Endothelial cell (in vitro differentiated cells): ENCODE data around the gene HSPB9. TPM values are rescaled to one million over a fixed set of nuclear protein-coding genes. Genes with fewer than 3 reads are reported as not detected.

Source experiments
- DNase-seq: peaks from one replicate; pipeline ENCODE4 v3.0.0; 2021; ENCODE audit warnings: low spot score
- H3K27ac Mint-ChIP-seq: one replicate; pipeline ENCODE4 v1.8.0; 2021; ENCODE audit warnings: mixed read lengths, inconsistent platforms; ENCODE audit not compliant: unreplicated experiment
- H3K27me3 Mint-ChIP-seq: one replicate; pipeline ENCODE4 v1.8.0; 2021; ENCODE audit warnings: mild to moderate bottlenecking, moderate library complexity, mixed read lengths, inconsistent platforms; ENCODE audit not compliant: unreplicated experiment
- H3K36me3 Mint-ChIP-seq: one replicate; pipeline ENCODE4 v1.8.0; 2021; ENCODE audit warnings: mild to moderate bottlenecking, low read depth, mixed read lengths, inconsistent platforms; ENCODE audit not compliant: unreplicated experiment
- H3K4me1 Mint-ChIP-seq: one replicate; pipeline ENCODE4 v1.8.0; 2021; ENCODE audit warnings: mild to moderate bottlenecking, mixed read lengths, inconsistent platforms; ENCODE audit not compliant: unreplicated experiment
- H3K4me3 Mint-ChIP-seq: one replicate; pipeline ENCODE4 v1.8.0; 2021; ENCODE audit warnings: mild to moderate bottlenecking, mixed read lengths, inconsistent platforms; ENCODE audit not compliant: unreplicated experiment
- H3K9me3 Mint-ChIP-seq: one replicate; pipeline ENCODE4 v1.8.0; 2021; ENCODE audit warnings: mixed read lengths, inconsistent platforms; ENCODE audit not compliant: unreplicated experiment
- CTCF ChIP-seq: fragments of 200-600 bp; sonication (generic); IDR thresholded peaks from one replicate; pipeline ENCODE4 v1.5.0; 2021; ENCODE audit warnings: antibody characterized with exemption; ENCODE audit not compliant: unreplicated experiment
- total RNA-seq: library from RNA; stranded (reverse); fragmentation: NEBNext Ultra II Directional; extraction: Animal tissue kit (Norgen Biotek cat#: 25700); gene quantifications from one replicate; pipeline ENCODE4 v1.2.1, GENCODE V29; 2021; ENCODE audit not compliant: unreplicated experiment

Gene HSPB9
- total RNA-seq, 1 donor from 2014 or later, result not detected

DNA sequence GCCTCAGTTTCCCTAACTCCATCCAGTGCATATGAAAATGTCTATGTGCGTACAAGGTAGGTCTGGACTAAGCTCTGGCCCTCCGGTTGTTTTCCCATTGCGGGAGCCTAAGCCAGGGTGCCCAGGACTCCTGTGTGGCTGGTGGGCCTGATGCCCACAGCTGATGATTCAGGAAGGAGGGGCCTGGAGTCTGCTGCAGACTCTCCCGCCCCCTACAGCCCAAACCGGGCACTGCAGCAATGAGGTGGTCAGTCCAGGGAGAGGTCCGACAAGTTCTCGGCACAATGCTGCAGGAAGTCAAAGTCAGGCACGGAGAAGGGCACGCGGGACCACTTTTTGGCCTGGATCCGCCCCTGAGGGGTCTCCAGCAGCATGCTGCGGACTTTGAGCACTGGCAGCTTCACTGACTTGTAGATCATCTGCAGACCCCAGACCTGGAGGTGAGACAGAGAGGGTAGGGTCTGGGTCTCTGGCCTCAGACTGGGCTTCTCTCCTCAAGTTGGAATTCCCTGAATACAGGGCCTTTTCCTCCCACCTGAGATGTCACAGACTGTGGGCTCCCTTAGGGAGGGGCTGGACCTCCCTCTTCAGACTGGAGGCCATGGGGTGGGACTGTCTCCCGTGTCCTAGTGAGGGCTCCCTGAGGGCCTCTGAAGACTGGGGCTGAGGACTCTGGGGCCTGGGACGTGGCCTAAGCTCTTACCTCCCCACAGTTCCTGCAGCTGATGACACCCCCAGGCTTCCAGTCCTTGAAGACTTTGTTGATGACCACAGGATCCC lies 20.9 kb upstream of the HSPB9 start:
- peak; percentile 97 for DNase-seq
- H3K27me3 Mint-ChIP-seq, result peaks cover 10% of the 10 kb centered on the region
- H3K36me3 Mint-ChIP-seq, result no peaks in the 10 kb centered on the region
- no peak overlapping the region for H3K27ac Mint-ChIP-seq
- no peak overlapping the region for H3K4me3 Mint-ChIP-seq
- peaks cover 11% of the 10 kb centered on the region for H3K4me1 Mint-ChIP-seq
- no peaks in the 10 kb centered on the region for H3K9me3 Mint-ChIP-seq
- TF ChIP-seq CTCF, result peak; percentile 97

- no peaks in the 10 kb centered on the region for H3K9me3 Mint-ChIP-seq
- TF ChIP-seq CTCF, result no peak
- no peaks in the 10 kb centered on the region for H3K36me3 Mint-ChIP-seq
- peaks cover 4% of the 10 kb centered on the region for H3K4me1 Mint-ChIP-seq
- peak overlapping the region; percentile 30 for H3K27ac Mint-ChIP-seq
- peaks cover 4% of the 10 kb centered on the region for H3K27me3 Mint-ChIP-seq
- H3K4me3 Mint-ChIP-seq, result no peak overlapping the region
- no peak for DNase-seq
These were observed 19.2 kb upstream of the HSPB9 start for GRCh38 chr17:42103221-42103954.

- Mint-ChIP-seq H3K27ac (no peak overlapping the region), H3K9me3 (no peaks in the 10 kb centered on the region), H3K4me3 (no peak overlapping the region), H3K36me3 (no peaks in the 10 kb centered on the region), H3K4me1 (peaks cover 4% of the 10 kb centered on the region), H3K27me3 (peaks cover 4% of the 10 kb centered on the region)
- TF ChIP-seq CTCF, result no peak
- DNase-seq, result no peak
These were observed 18.3 kb upstream of the HSPB9 start for GRCh38 chr17:42104264-42104663.

DNA sequence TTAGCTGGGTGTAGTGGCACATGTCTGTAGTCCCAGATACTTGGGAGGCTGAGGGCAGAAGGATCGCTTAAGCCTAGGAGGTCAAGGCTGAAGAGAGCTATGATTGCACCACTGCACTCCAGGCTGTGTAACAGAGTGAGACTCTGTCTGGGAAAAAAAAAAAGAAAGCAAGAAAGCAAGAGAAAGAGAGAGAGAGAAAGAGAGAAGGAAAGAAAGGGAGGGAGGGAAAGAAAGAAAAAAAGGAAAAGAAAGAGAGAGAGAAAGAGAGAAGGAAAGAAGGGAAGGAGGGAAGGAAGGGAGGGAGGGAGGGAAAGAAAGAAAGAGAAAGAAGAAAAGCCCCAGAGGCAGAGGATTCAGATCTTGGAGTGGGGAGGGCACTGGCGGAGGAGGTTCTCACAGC lies 16.6 kb upstream of the HSPB9 start:
- Mint-ChIP-seq H3K27me3 (peaks cover 6% of the 10 kb centered on the region), H3K4me3 (no peak overlapping the region), H3K9me3 (no peaks in the 10 kb centered on the region), H3K36me3 (no peaks in the 10 kb centered on the region), H3K27ac (peak overlapping the region; percentile 48), H3K4me1 (peaks cover 4% of the 10 kb centered on the region)
- no peak for DNase-seq
- no peak for TF ChIP-seq CTCF

DNA sequence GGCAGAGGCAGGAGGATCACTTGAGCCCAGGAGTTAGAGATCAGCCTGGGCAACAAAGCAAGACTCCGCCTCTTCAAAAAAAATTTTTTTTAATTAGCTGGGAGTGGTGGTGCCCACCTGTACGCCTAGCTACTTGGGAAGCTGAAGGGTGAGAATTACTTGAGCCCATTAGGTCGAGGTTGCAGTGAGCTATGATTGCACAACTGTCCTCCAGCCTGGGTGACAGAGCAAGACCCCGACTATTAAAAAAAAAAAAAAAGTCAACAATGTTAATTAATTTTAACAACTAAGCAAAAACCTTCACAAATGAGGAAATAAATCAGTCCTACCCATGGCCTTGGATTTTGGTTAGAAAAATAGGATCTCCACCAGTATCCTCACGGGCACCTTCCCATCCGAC lies 15.5 kb upstream of the HSPB9 start:
- H3K36me3 Mint-ChIP-seq, result no peaks in the 10 kb centered on the region
- no peaks in the 10 kb centered on the region for H3K9me3 Mint-ChIP-seq
- no peak overlapping the region for H3K27ac Mint-ChIP-seq
- TF ChIP-seq CTCF, result no peak
- H3K27me3 Mint-ChIP-seq, result peaks cover 6% of the 10 kb centered on the region
- H3K4me3 Mint-ChIP-seq, result no peak overlapping the region
- no peaks in the 10 kb centered on the region for H3K4me1 Mint-ChIP-seq
- no peak for DNase-seq
